H9 (cell line): Measurements from ENCODE around the gene MYLK. TPM values are rescaled to one million over a fixed set of nuclear protein-coding genes. Genes with fewer than 3 reads are reported as not detected.
"Not testable (repeated sequence)": the region's sequence is repeated elsewhere in the genome, so short reads cannot be mapped to it uniquely, and the experiment has no call there.

ENCODE experiments used
- DNase-seq: peaks from one replicate; pipeline ENCODE4 v3.0.0-alpha.2; 2017
- H2AFZ ChIP-seq: one replicate; pipeline ENCODE4 v1.6.1; 2013; ENCODE audit warnings: mild to moderate bottlenecking, low read length, control low read depth, moderate library complexity
- H2AK5ac ChIP-seq: 2 replicates; pipeline ENCODE4 v1.6.1; 2013; ENCODE audit warnings: low read length, control low read depth, mixed read lengths; ENCODE audit not compliant: insufficient read length
- H2BK120ac ChIP-seq: one replicate; pipeline ENCODE4 v1.6.1; 2013; ENCODE audit warnings: low read depth, mild to moderate bottlenecking, low read length, control low read depth, inconsistent platforms; ENCODE audit not compliant: poor library complexity, severe bottlenecking
- H2BK12ac ChIP-seq: 2 replicates; pipeline ENCODE4 v1.6.1; 2013; ENCODE audit warnings: low read length, control low read depth, mixed read lengths, low read depth; ENCODE audit not compliant: insufficient read length
- H2BK15ac ChIP-seq: 2 replicates; pipeline ENCODE4 v1.6.1; 2013; ENCODE audit warnings: low read depth, low read length, control low read depth
- H2BK20ac ChIP-seq: one replicate; pipeline ENCODE4 v1.6.1; 2013; ENCODE audit warnings: low read depth, mild to moderate bottlenecking, low read length, control low read depth, inconsistent platforms; ENCODE audit not compliant: poor library complexity, severe bottlenecking
- H2BK5ac ChIP-seq: 2 replicates; pipeline ENCODE4 v1.6.1; 2013; ENCODE audit warnings: low read length, control low read depth, mixed read lengths; ENCODE audit not compliant: insufficient read length
- H3K14ac ChIP-seq: 2 replicates; pipeline ENCODE4 v1.6.1; 2013; ENCODE audit warnings: low read length, control low read depth; ENCODE audit not compliant: insufficient read depth
- H3K18ac ChIP-seq: 2 replicates; pipeline ENCODE4 v1.6.1; 2013; ENCODE audit warnings: low read depth, mild to moderate bottlenecking, mixed read lengths, low read length, control low read depth; ENCODE audit not compliant: insufficient read length
- H3K23ac ChIP-seq: 2 replicates; pipeline ENCODE4 v1.6.1; 2013; ENCODE audit warnings: low read length, control low read depth, mixed read lengths, low read depth; ENCODE audit not compliant: insufficient read length
- H3K23me2 ChIP-seq: 2 replicates; pipeline ENCODE4 v1.6.1; 2013; ENCODE audit warnings: low read depth, mild to moderate bottlenecking, mixed read lengths, low read length, control low read depth; ENCODE audit not compliant: insufficient read length, poor library complexity, severe bottlenecking
- H3K27ac ChIP-seq: 2 replicates; pipeline ENCODE4 v1.5.1; 2013; ENCODE audit warnings: low read length, control low read depth, mixed read lengths, low read depth; ENCODE audit not compliant: insufficient read length
- H3K27me3 ChIP-seq: 2 replicates; pipeline ENCODE4 v1.6.1; 2013; ENCODE audit warnings: low read length, control low read depth, inconsistent platforms; ENCODE audit not compliant: insufficient read depth
- H3K4ac ChIP-seq: 2 replicates; pipeline ENCODE4 v1.6.1; 2013; ENCODE audit warnings: low read depth, mild to moderate bottlenecking, control low read depth, inconsistent platforms, low read length, moderate library complexity
- H3K4me1 ChIP-seq: 2 replicates; pipeline ENCODE4 v1.6.1; 2013; ENCODE audit warnings: low read length, control low read depth, inconsistent platforms; ENCODE audit not compliant: insufficient read depth
- H3K4me2 ChIP-seq: 2 replicates; pipeline ENCODE4 v1.6.1; 2013; ENCODE audit warnings: low read length, control low read depth, mixed read lengths; ENCODE audit not compliant: insufficient read length, insufficient read depth
- H3K56ac ChIP-seq: 2 replicates; pipeline ENCODE4 v1.6.1; 2013; ENCODE audit warnings: low read depth, mild to moderate bottlenecking, mixed read lengths, low read length, control low read depth; ENCODE audit not compliant: insufficient read length
- H3K79me1 ChIP-seq: 2 replicates; pipeline ENCODE4 v1.6.1; 2013; ENCODE audit warnings: low read depth, mild to moderate bottlenecking, moderate library complexity, low read length, control low read depth, inconsistent platforms; ENCODE audit not compliant: insufficient read depth, poor library complexity, severe bottlenecking
- H3K79me2 ChIP-seq: 2 replicates; pipeline ENCODE4 v1.6.1; 2013; ENCODE audit warnings: low read length, control low read depth, inconsistent platforms; ENCODE audit not compliant: insufficient read depth
- H3K9ac ChIP-seq: 2 replicates; pipeline ENCODE4 v1.6.1; 2013; ENCODE audit warnings: low read length, control low read depth, mixed read lengths; ENCODE audit not compliant: insufficient read length; ENCODE audit errors: extremely low read depth
- H3K9me3 ChIP-seq: one replicate; pipeline ENCODE4 v1.6.1; 2013; ENCODE audit warnings: low read depth, low read length, inconsistent platforms; ENCODE audit not compliant: control insufficient read depth
- H3T11ph ChIP-seq: one replicate; pipeline ENCODE4 v1.6.1; 2013; ENCODE audit warnings: mild to moderate bottlenecking, low read length, control low read depth, inconsistent platforms
- H4K20me1 ChIP-seq: one replicate; pipeline ENCODE4 v1.6.1; 2013; ENCODE audit not compliant: control insufficient read depth, insufficient read length, insufficient read depth
- H4K5ac ChIP-seq: 2 replicates; pipeline ENCODE4 v1.6.1; 2013; ENCODE audit warnings: low read depth, mild to moderate bottlenecking, mixed read lengths, low read length, control low read depth; ENCODE audit not compliant: insufficient read length
- H4K8ac ChIP-seq: replicated peaks from 2 replicates; pipeline ENCODE4 v1.6.1; 2013; ENCODE audit warnings: low read length, control low read depth, mixed read lengths, low read depth; ENCODE audit not compliant: insufficient read length
- H4K91ac ChIP-seq: 2 replicates; pipeline ENCODE4 v1.6.1; 2013; ENCODE audit warnings: low read depth, mild to moderate bottlenecking, moderate library complexity, mixed read lengths, low read length, control low read depth; ENCODE audit not compliant: insufficient read length
- H3K27ac Mint-ChIP-seq, 3 experiments: 2 replicates in 2 of 3; 3 replicates in 1 of 3; pipeline ENCODE4 v1.8.0; 2020 to 2021; ENCODE audit warnings: mixed read lengths in 3 of 3, mild to moderate bottlenecking in 1 of 3, moderate library complexity in 1 of 3
- H3K27me3 Mint-ChIP-seq: 2 replicates; pipeline ENCODE4 v1.8.0; 2021; ENCODE audit warnings: low read depth, mild to moderate bottlenecking, moderate library complexity, mixed read lengths
- H3K36me3 Mint-ChIP-seq, 3 experiments: 2 replicates in 2 of 3; 3 replicates in 1 of 3; pipeline ENCODE4 v1.8.0; 2020 to 2021; ENCODE audit warnings: low read depth in 3 of 3, mixed read lengths in 3 of 3; ENCODE audit not compliant: insufficient read depth in 1 of 3
- H3K4me1 Mint-ChIP-seq, 2 experiments: 2 replicates each; pipeline ENCODE4 v1.8.0; 2020; ENCODE audit warnings: mixed read lengths in 2 of 2
- H3K4me3 Mint-ChIP-seq, 2 experiments: 2 replicates in 1 of 2; 3 replicates in 1 of 2; pipeline ENCODE4 v1.8.0; 2020 to 2021; ENCODE audit warnings: mild to moderate bottlenecking in 2 of 2, mixed read lengths in 2 of 2, moderate library complexity in 1 of 2
- H3K9me3 Mint-ChIP-seq, 2 experiments: 2 replicates in 1 of 2; 3 replicates in 1 of 2; pipeline ENCODE4 v1.8.0; 2020; ENCODE audit warnings: mild to moderate bottlenecking in 2 of 2, mixed read lengths in 2 of 2, moderate library complexity in 1 of 2
- CTCF ChIP-seq: fragments of 200-600 bp; sonication (generic); conservative IDR thresholded peaks from 3 replicates; pipeline ENCODE4 v1.8.0; 2021; ENCODE audit warnings: antibody characterized with exemption, mild to moderate bottlenecking
- WGBS: extraction: QIAGEN DNeasy Blood & Tissue Kit; methylation state at CpG from one replicate; pipeline ENCODE4 v1.1.7; 2013; ENCODE audit warnings: missing lambda C conversion rate, low lambda C conversion rate, mixed read lengths; ENCODE audit not compliant: insufficient read length; ENCODE audit errors: extremely low coverage; 5-methylcytosine and 5-hydroxymethylcytosine counted together
- total RNA-seq: library from RNA; stranded (reverse); gene quantifications from 2 replicates; pipeline ENCODE4 v1.2.1, GENCODE V29; 2021

The MYLK gene
- total RNA-seq, 1 experiment from 2014 or later = 10.1 TPM

- H3K56ac ChIP-seq = no peak overlapping the region
- WGBS = no CpG with 5 or more reads among the region's 1 CpG
- H3K9me3 ChIP-seq = no peaks in the 10 kb centered on the region
- Mint-ChIP-seq H3K27ac (no peak overlapping the region), H3K4me1 (peaks cover 6 to 7% of the 10 kb centered on the region in 2 experiments; a peak in 3 of 4 replicates), H3K9me3 (no peaks in the 10 kb centered on the region), H3K27me3 (no peaks in the 10 kb centered on the region), H3K36me3 (no peaks in the 10 kb centered on the region; a peak in 1 of 7 replicates), H3K4me3 (no peak overlapping the region)
- no peak overlapping the region for H2AFZ ChIP-seq
- H3K27ac ChIP-seq = no peak overlapping the region
- no peak for TF ChIP-seq CTCF
- H3T11ph ChIP-seq = no peak overlapping the region
- no peak overlapping the region for H2BK120ac ChIP-seq
- no peak overlapping the region for H3K23ac ChIP-seq
- H3K4ac ChIP-seq = no peak overlapping the region
- H2BK20ac ChIP-seq = no peak overlapping the region
- H2BK12ac ChIP-seq = no peak overlapping the region
- no peak overlapping the region for H3K18ac ChIP-seq
- H3K79me1 ChIP-seq = peaks cover 2% of the 10 kb centered on the region
- no peak overlapping the region for H4K91ac ChIP-seq
- no peaks in the 10 kb centered on the region for H3K23me2 ChIP-seq
- DNase-seq = no peak
- H3K79me2 ChIP-seq = no peaks in the 10 kb centered on the region
- no peak overlapping the region for H3K14ac ChIP-seq
- H3K4me1 ChIP-seq = no peaks in the 10 kb centered on the region
- no peaks in the 10 kb centered on the region for H3K27me3 ChIP-seq
- H3K4me2 ChIP-seq = no peak overlapping the region
- H2AK5ac ChIP-seq = no peak overlapping the region
- H4K8ac ChIP-seq = no peak overlapping the region
- no peak overlapping the region for H2BK15ac ChIP-seq
- H3K9ac ChIP-seq = no peak overlapping the region
- H2BK5ac ChIP-seq = no peak overlapping the region
- no peaks in the 10 kb centered on the region for H4K20me1 ChIP-seq
- no peak overlapping the region for H4K5ac ChIP-seq
These were observed 281.8 kb downstream of the MYLK start for GRCh38 chr3:123602325-123602724.

GRCh38 chr3:123600863-123601262 lies 283.3 kb downstream of the MYLK start:
- H3K9ac ChIP-seq, H3K4ac ChIP-seq, H2AK5ac ChIP-seq, H4K8ac ChIP-seq, H3K4me1 Mint-ChIP-seq, H2BK5ac ChIP-seq, H2AFZ ChIP-seq, H3K79me1 ChIP-seq, H2BK120ac ChIP-seq, H3K4me2 ChIP-seq, H3K79me2 ChIP-seq, H2BK15ac ChIP-seq, H3K27me3 ChIP-seq, H3K56ac ChIP-seq, H3K4me3 Mint-ChIP-seq, H3K9me3 ChIP-seq, H2BK12ac ChIP-seq, H3K36me3 Mint-ChIP-seq, H3K4me1 ChIP-seq, H4K20me1 ChIP-seq, H3T11ph ChIP-seq, H3K23me2 ChIP-seq, H3K9me3 Mint-ChIP-seq, H3K14ac ChIP-seq, H4K5ac ChIP-seq, DNase-seq, H2BK20ac ChIP-seq, H4K91ac ChIP-seq, H3K23ac ChIP-seq, H3K27me3 Mint-ChIP-seq, H3K18ac ChIP-seq, H3K27ac ChIP-seq: not testable (repeated sequence)
- H3K27ac Mint-ChIP-seq = peak overlapping the region in 1 of 3 experiments; percentile 85; a peak in 1 of 7 replicates
